ENCODE measurements around the gene DPP8. TPM values are rescaled to one million over a fixed set of nuclear protein-coding genes. Genes with fewer than 3 reads are reported as not detected.

Gene DPP8
- total and polyA plus RNA-seq, 4 donors, result 5.5 to 22.7 (median 17.5) TPM

- Histone ChIP-seq H3K27me3 (ENCODE audit: control insufficient read depth in 4 of 4, insufficient read depth in 4 of 4, low read length in 3 of 4) (peaks cover 0 to 4% (median 0%) of the 10 kb centered on the region in 4 donors), H3K9ac (ENCODE audit: low read depth in 1 of 2, low read length in 2 of 2) (no peak overlapping the region), H3K4me3 (ENCODE audit: low read depth in 1 of 3, low read length in 3 of 3) (no peak overlapping the region), H3K4me1 (ENCODE audit: control insufficient read depth in 4 of 4, insufficient read depth in 4 of 4, low read length in 3 of 4) (peaks cover 9 to 19% (median 14%) of the 10 kb centered on the region in 4 donors), H3K27ac (ENCODE audit: low read depth in 1 of 2, low read length in 2 of 2) (no peak overlapping the region), H3K9me3 (ENCODE audit: control insufficient read depth in 4 of 4, low read length in 3 of 4) (no peaks in the 10 kb centered on the region), H3K36me3 (ENCODE audit: control insufficient read depth in 4 of 4, insufficient read depth in 3 of 4, low read depth in 1 of 4, low read length in 3 of 4) (no peaks in the 10 kb centered on the region)
- 74% methylated on average over 5 of the region's 5 CpGs for WGBS
- TF ChIP-seq ATF3 (IDR thresholded peaks at IDR 0.05), result no peak
- no peak for TF ChIP-seq EGR1 (IDR thresholded peaks at IDR 0.05; ENCODE audit: low read depth in 2 of 2)
- TF ChIP-seq YY1 (IDR thresholded peaks at IDR 0.05), result no peak
- no peak for TF ChIP-seq CTCF (IDR thresholded peaks at IDR 0.05; ENCODE audit: low read depth, low read length, missing input control)
- TF ChIP-seq GABPA (IDR thresholded peaks at IDR 0.05 in 1 of 2, conservative IDR thresholded peaks at IDR 0.05 in 1 of 2), result no peak
- TF ChIP-seq RXRA (IDR thresholded peaks at IDR 0.05), result no peak
- TF ChIP-seq SP1 (IDR thresholded peaks at IDR 0.05), result no peak
- DNase-seq (ENCODE audit: low spot score), result peak; percentile 44
These were observed 92.8 kb downstream of the DPP8 start for GRCh38 chr15:65424683-65425082.

GRCh38 chr15:65423976-65424679 lies 93.4 kb downstream of the DPP8 start:
- no peak overlapping the region for H3K9ac ChIP-seq (ENCODE audit: low read depth in 1 of 2, low read length in 2 of 2)
- DNase-seq (ENCODE audit: low spot score), result no peak
- WGBS, result 93% methylated on average over 9 of the region's 9 CpGs
- H3K27me3 ChIP-seq (ENCODE audit: control insufficient read depth in 4 of 4, insufficient read depth in 4 of 4, low read length in 3 of 4), result peaks cover 0 to 4% (median 0%) of the 10 kb centered on the region in 4 donors
- no peak overlapping the region for H3K4me3 ChIP-seq (ENCODE audit: low read depth in 1 of 3, low read length in 3 of 3)
- H3K27ac ChIP-seq (ENCODE audit: low read depth in 1 of 2, low read length in 2 of 2), result no peak overlapping the region
- TF ChIP-seq NR2F2 (IDR thresholded peaks at IDR 0.05), result no peak
- no peak for TF ChIP-seq CTCF (IDR thresholded peaks at IDR 0.05; ENCODE audit: low read depth, low read length, missing input control)
- TF ChIP-seq HNF4A (conservative IDR thresholded peaks at IDR 0.05), result no peak
- no peak for TF ChIP-seq HNF4G (IDR thresholded peaks at IDR 0.05)
- TF ChIP-seq RXRA (IDR thresholded peaks at IDR 0.05), result no peak
- no peak for TF ChIP-seq REST (IDR thresholded peaks at IDR 0.05)
- TF ChIP-seq EGR1 (IDR thresholded peaks at IDR 0.05; ENCODE audit: low read depth in 2 of 2), result no peak
- no peak for TF ChIP-seq JUND (IDR thresholded peaks at IDR 0.05)
- no peak for TF ChIP-seq ZBTB33 (IDR thresholded peaks at IDR 0.05)
- no peak for TF ChIP-seq FOXA1 (IDR thresholded peaks at IDR 0.05)
- TF ChIP-seq YY1 (IDR thresholded peaks at IDR 0.05), result no peak
- TF ChIP-seq GABPA (IDR thresholded peaks at IDR 0.05 in 1 of 2, conservative IDR thresholded peaks at IDR 0.05 in 1 of 2), result no peak
- no peaks in the 10 kb centered on the region for H3K36me3 ChIP-seq (ENCODE audit: control insufficient read depth in 4 of 4, insufficient read depth in 3 of 4, low read depth in 1 of 4, low read length in 3 of 4)
- peaks cover 9 to 19% (median 14%) of the 10 kb centered on the region in 4 donors for H3K4me1 ChIP-seq (ENCODE audit: control insufficient read depth in 4 of 4, insufficient read depth in 4 of 4, low read length in 3 of 4)
- H3K9me3 ChIP-seq (ENCODE audit: control insufficient read depth in 4 of 4, low read length in 3 of 4), result no peaks in the 10 kb centered on the region

All from liver (tissue), 9 donors.